Endothelial cell of umbilical vein (primary cell): ENCODE measurements around the gene PLLP. TPM values are rescaled to one million over a fixed set of nuclear protein-coding genes. Genes with fewer than 3 reads are reported as not detected.

ENCODE experiments used
- BruUV-seq: library from RNA; stranded (reverse); fragments of 400-500 nt; replicated peaks from 2 replicates; lab custom pipeline; 2021; lab: Mats Ljungman, UMichigan
- CTCF ChIA-PET: fragments of 300-600, 350-600 bp; sonication (Branson Sonifier 250); formaldehyde crosslinking; loops from one replicate; lab custom pipeline; 2021; ENCODE audit warnings: antibody characterized with exemption, inconsistent platforms; lab: Charles Lee
- POLR2A ChIA-PET: fragments of 300-600, 350-600 bp; sonication (Branson Sonifier 250); formaldehyde crosslinking; loops from one replicate; lab custom pipeline; 2021; ENCODE audit warnings: antibody characterized with exemption, inconsistent platforms; lab: Charles Lee
- DNase-seq: peaks from one replicate; pipeline ENCODE4 v3.0.0-alpha.2; 2011; ENCODE audit warnings: low read depth, low spot score
- FAIRE-seq: peaks from 2 replicates; lab custom pipeline; 2011; peaks lifted over from hg19 to GRCh38; lab: Jason Lieb, UNC
- H2AFZ ChIP-seq: 2 replicates; pipeline ENCODE4 v1.6.0; 2012; ENCODE audit warnings: low read depth, low read length, control low read depth, inconsistent platforms
- H3K27ac ChIP-seq: 2 replicates; pipeline ENCODE4 v1.5.1; 2011; ENCODE audit warnings: low read depth, mild to moderate bottlenecking, control low read depth, low read length, moderate library complexity; ENCODE audit not compliant: insufficient read depth
- H3K27me3 ChIP-seq, 2 experiments: 2 replicates each; pipeline versions ENCODE4 v1.6.0 to v1.6.1; 2011; ENCODE audit warnings: low read length in 2 of 2, mixed read lengths in 1 of 2; ENCODE audit not compliant: control insufficient read depth in 2 of 2, insufficient read depth in 2 of 2
- H3K36me3 ChIP-seq, 2 experiments: 2 replicates in 1 of 2; 3 replicates in 1 of 2; pipeline ENCODE4 v1.5.1; 2011; ENCODE audit warnings: low read length in 2 of 2, mild to moderate bottlenecking in 1 of 2, moderate library complexity in 1 of 2; ENCODE audit not compliant: control insufficient read depth in 2 of 2, insufficient read depth in 2 of 2; ENCODE audit errors: extremely low read depth in 1 of 2
- H3K4me1 ChIP-seq: 3 replicates; pipeline ENCODE4 v1.5.1; 2011; ENCODE audit warnings: mild to moderate bottlenecking, low read length; ENCODE audit not compliant: control insufficient read depth, insufficient read depth; ENCODE audit errors: extremely low read depth
- H3K4me2 ChIP-seq: 2 replicates; pipeline ENCODE4 v1.6.1; 2011; ENCODE audit warnings: low read length, control low read depth, mixed read lengths; ENCODE audit not compliant: insufficient read depth
- H3K4me3 ChIP-seq, 3 experiments: fragments of 200-600 bp in 1 of 3; sonication (generic), shearing (Covaris generic) in 1 of 3; replicated peaks in 1 of 3; 2 replicates each; pipeline ENCODE4 v1.5.1; 2011 to 2016; ENCODE audit warnings: control low read depth in 3 of 3, low read length in 3 of 3, mild to moderate bottlenecking in 2 of 3, inconsistent platforms in 1 of 3, low read depth in 1 of 3, moderate library complexity in 1 of 3; ENCODE audit not compliant: insufficient read depth in 1 of 3
- H3K79me2 ChIP-seq: 2 replicates; pipeline ENCODE4 v1.6.0; 2012; ENCODE audit warnings: low read length, inconsistent platforms; ENCODE audit not compliant: control insufficient read depth, insufficient read depth
- H3K9ac ChIP-seq: replicated peaks from 2 replicates; pipeline ENCODE3; 2011; ENCODE audit warnings: low read length, control low read depth; ENCODE audit not compliant: insufficient read depth; ENCODE audit errors: extremely low read depth
- H3K9me1 ChIP-seq: replicated peaks from 3 replicates; pipeline ENCODE4 v1.6.0; 2011; ENCODE audit warnings: mild to moderate bottlenecking, low read length; ENCODE audit not compliant: control insufficient read depth, insufficient read depth; ENCODE audit errors: extremely low read depth
- H3K9me3 ChIP-seq: replicated peaks from 2 replicates; pipeline ENCODE4 v1.5.1; 2012; ENCODE audit warnings: low read length, inconsistent platforms; ENCODE audit not compliant: control insufficient read depth, insufficient read depth
- H4K20me1 ChIP-seq: replicated peaks from 2 replicates; pipeline ENCODE3; 2011; ENCODE audit warnings: mild to moderate bottlenecking, low read length; ENCODE audit not compliant: control insufficient read depth, insufficient read depth; ENCODE audit errors: extremely low read depth
- EZH2 ChIP-seq: IDR thresholded peaks from 2 replicates; pipeline ENCODE4 v1.6.1; 2012; ENCODE audit warnings: borderline replicate concordance, low read depth, mild to moderate bottlenecking, moderate library complexity, low read length, inconsistent platforms; ENCODE audit not compliant: severe bottlenecking
- FOS ChIP-seq: IDR thresholded peaks from 2 replicates; pipeline ENCODE4 v1.6.1; 2011; ENCODE audit warnings: mild to moderate bottlenecking, low read length, moderate library complexity, borderline replicate concordance; ENCODE audit not compliant: insufficient read depth
- GATA2 ChIP-seq: IDR thresholded peaks from 2 replicates; pipeline ENCODE4 v1.7.0; 2011; ENCODE audit warnings: low read depth, mild to moderate bottlenecking, moderate library complexity, mixed read lengths, low read length; ENCODE audit not compliant: insufficient read length, insufficient read depth
- JUN ChIP-seq: IDR thresholded peaks from 2 replicates; pipeline ENCODE4 v1.6.1; 2011; ENCODE audit warnings: borderline replicate concordance, low read depth; ENCODE audit not compliant: insufficient read length, insufficient read depth
- MYC ChIP-seq: IDR thresholded peaks from one replicate; pipeline ENCODE4 v1.6.1; 2011; ENCODE audit warnings: mild to moderate bottlenecking, low read depth, low read length
- POLR2A ChIP-seq: IDR thresholded peaks from 2 replicates; pipeline ENCODE4 v1.6.1; 2012; ENCODE audit warnings: low read depth, mild to moderate bottlenecking, control low read depth, low read length
- POLR2AphosphoS5 ChIP-seq: IDR thresholded peaks from 2 replicates; pipeline ENCODE4 v1.6.1; 2012; ENCODE audit warnings: low read depth, mild to moderate bottlenecking, control low read depth, low read length, moderate library complexity; ENCODE audit not compliant: insufficient read depth
- dilution Hi-C: fragments of 300-500 bp; cut with MboI; formaldehyde crosslinking; loops from one replicate; pipeline ENCODE4 v1.15.0; 2019; ENCODE audit warnings: low sequenced_read_pairs; ENCODE audit not compliant: extremely low pct_ligation_motif_present
- intact Hi-C: fragments of 100-400 bp; cut with micrococcal nuclease; formaldehyde crosslinking; loops from one replicate; pipeline ENCODE4 v1.10.0; 2022
- polyA plus RNA-seq, 4 experiments: library from polyadenylated mRNA; depleted of rRNA in 3 of 4; stranded (reverse) in 3 of 4; unstranded in 1 of 4; fragments of >200 nt; gene quantifications; 2 replicates each; pipeline versions ENCODE4 v1.2.1 to v1.2.3, GENCODE V29; 2011 to 2012; ENCODE audit warnings: missing spikeins in 1 of 4
- total RNA-seq: library from RNA; stranded (reverse); gene quantifications from 2 replicates; pipeline ENCODE4 v1.2.3, GENCODE V29; 2021
- TF ChIP-seq, protein P1 (sequence below): IDR thresholded peaks from 2 replicates; pipeline ENCODE4 v1.6.1; 2011; ENCODE audit not compliant: insufficient read depth, insufficient read length
- TF ChIP-seq, protein P2 (sequence below), 2 donors: IDR thresholded peaks; 1 replicate in 1 of 2; 2 replicates in 1 of 2; pipeline ENCODE4 v1.5.1; 2011; ENCODE audit warnings: low read length in 2 of 2, mild to moderate bottlenecking in 2 of 2, moderate library complexity in 2 of 2, control low read depth in 1 of 2, inconsistent platforms in 1 of 2, low read depth in 1 of 2; ENCODE audit not compliant: insufficient read depth in 1 of 2; ENCODE audit errors: extremely low read depth in 1 of 2

The PLLP gene
- total and polyA plus RNA-seq, 2 donors (not counting 3 experiments of a cell fraction or from before 2014, with no cell fraction given): 4.4 to 14.4 TPM

DNA sequence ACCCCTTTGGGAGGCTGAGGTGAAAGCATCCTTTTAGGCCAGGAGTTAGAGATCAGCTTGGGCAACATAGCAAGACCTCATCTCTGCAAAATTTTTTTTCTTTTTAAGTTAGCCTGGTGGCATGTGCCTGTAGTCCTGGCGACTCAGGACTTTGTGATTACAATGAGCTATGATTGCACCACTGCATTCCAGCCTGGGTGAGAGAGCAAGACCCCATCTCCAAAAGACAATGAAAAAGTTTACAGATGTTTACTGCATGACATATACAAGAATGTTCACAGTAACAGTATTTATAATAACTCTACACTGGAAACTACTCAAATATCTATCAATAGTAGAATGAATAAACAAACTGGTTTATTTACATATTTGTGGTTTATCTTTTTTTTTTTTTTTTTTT lies 41.0 kb upstream of the PLLP start:
- intact Hi-C loops (no loop called here), dilution Hi-C loops (no loop called here)
- no peaks in the 10 kb centered on the region for H3K9me1 ChIP-seq
- no peak for TF ChIP-seq EZH2
- TF ChIP-seq, protein P1, sequence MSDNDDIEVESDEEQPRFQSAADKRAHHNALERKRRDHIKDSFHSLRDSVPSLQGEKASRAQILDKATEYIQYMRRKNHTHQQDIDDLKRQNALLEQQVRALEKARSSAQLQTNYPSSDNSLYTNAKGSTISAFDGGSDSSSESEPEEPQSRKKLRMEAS: no peak
- TF ChIP-seq MYC: no peak
- TF ChIP-seq GATA2: no peak
- TF ChIP-seq FOS: no peak
- TF ChIP-seq, protein P2, sequence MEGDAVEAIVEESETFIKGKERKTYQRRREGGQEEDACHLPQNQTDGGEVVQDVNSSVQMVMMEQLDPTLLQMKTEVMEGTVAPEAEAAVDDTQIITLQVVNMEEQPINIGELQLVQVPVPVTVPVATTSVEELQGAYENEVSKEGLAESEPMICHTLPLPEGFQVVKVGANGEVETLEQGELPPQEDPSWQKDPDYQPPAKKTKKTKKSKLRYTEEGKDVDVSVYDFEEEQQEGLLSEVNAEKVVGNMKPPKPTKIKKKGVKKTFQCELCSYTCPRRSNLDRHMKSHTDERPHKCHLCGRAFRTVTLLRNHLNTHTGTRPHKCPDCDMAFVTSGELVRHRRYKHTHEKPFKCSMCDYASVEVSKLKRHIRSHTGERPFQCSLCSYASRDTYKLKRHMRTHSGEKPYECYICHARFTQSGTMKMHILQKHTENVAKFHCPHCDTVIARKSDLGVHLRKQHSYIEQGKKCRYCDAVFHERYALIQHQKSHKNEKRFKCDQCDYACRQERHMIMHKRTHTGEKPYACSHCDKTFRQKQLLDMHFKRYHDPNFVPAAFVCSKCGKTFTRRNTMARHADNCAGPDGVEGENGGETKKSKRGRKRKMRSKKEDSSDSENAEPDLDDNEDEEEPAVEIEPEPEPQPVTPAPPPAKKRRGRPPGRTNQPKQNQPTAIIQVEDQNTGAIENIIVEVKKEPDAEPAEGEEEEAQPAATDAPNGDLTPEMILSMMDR (IDR thresholded peaks at IDR 0.05; ENCODE audit: extremely low read depth in 1 of 2, insufficient read depth in 1 of 2, low read depth in 1 of 2, low read length in 2 of 2): no peak
- TF ChIP-seq POLR2A: no peak
- no peak for TF ChIP-seq POLR2AphosphoS5
- no peak for TF ChIP-seq JUN
- no peak overlapping the region for H3K27ac ChIP-seq
- no peak overlapping the region for H3K4me3 ChIP-seq
- no peaks in the 10 kb centered on the region for H3K9me3 ChIP-seq
- no peak overlapping the region for H3K9ac ChIP-seq
- no peak for DNase-seq
- H3K4me2 ChIP-seq: no peak overlapping the region
- no TSS peak for BruUV-seq
- no peak for FAIRE-seq
- H3K36me3 ChIP-seq: no peaks in the 10 kb centered on the region
- no peaks in the 10 kb centered on the region for H3K27me3 ChIP-seq
- no peaks in the 10 kb centered on the region for H3K79me2 ChIP-seq
- ChIA-PET CTCF (no interaction called here), POLR2A (no interaction called here)
- H2AFZ ChIP-seq: no peak overlapping the region
- H3K4me1 ChIP-seq: no peaks in the 10 kb centered on the region
- no peaks in the 10 kb centered on the region for H4K20me1 ChIP-seq
